Caco-2 (cell line): ENCODE results near the gene NELFB. TPM values are rescaled to one million over a fixed set of nuclear protein-coding genes. Genes with fewer than 3 reads are reported as not detected.

Experiments used
- Bru-seq: library from RNA; stranded (reverse); fragments of 400-500 nt; gene quantifications from one replicate; lab custom pipeline; 2021; lab: Mats Ljungman, UMichigan
- BruChase-seq, 2 experiments: library from RNA; stranded (reverse); fragments of 400-500 nt; gene quantifications; one replicate each; lab custom pipeline; 2021; lab: Mats Ljungman, UMichigan
- BruUV-seq: library from RNA; stranded (reverse); fragments of 400-500 nt; replicated peaks from 2 replicates; lab custom pipeline; 2021; lab: Mats Ljungman, UMichigan
- CTCF ChIA-PET: fragments of 300-600 bp; sonication (Branson Sonifier 250); formaldehyde crosslinking; loops from one replicate; lab custom pipeline; 2022; ENCODE audit warnings: antibody characterized with exemption; lab: Charles Lee
- POLR2A ChIA-PET: fragments of 300-600 bp; sonication (Branson Sonifier 250); formaldehyde crosslinking; loops from one replicate; lab custom pipeline; 2022; ENCODE audit warnings: antibody characterized with exemption; lab: Charles Lee
- DNase-seq, 2 experiments: peaks; one replicate each; pipeline versions ENCODE4 v3.0.0 to v3.0.0-alpha.2; 2020 to 2022
- H3K27me3 ChIP-seq: replicated peaks from 2 replicates; pipeline ENCODE4 v1.6.0; 2011; ENCODE audit warnings: low read length; ENCODE audit not compliant: control insufficient read depth, insufficient read depth
- H3K36me3 ChIP-seq: 2 replicates; pipeline ENCODE4 v1.5.1; 2011; ENCODE audit warnings: low read length; ENCODE audit not compliant: control insufficient read depth, insufficient read depth
- H3K4me1 ChIP-seq: fragments of 250-450 bp; sonication (Bioruptor Pico); 2 replicates; pipeline ENCODE4 v1.5.1; 2020; ENCODE audit warnings: mild to moderate bottlenecking
- H3K4me3 ChIP-seq: 2 replicates; pipeline ENCODE4 v1.5.1; 2011; ENCODE audit warnings: low read depth, mild to moderate bottlenecking, control low read depth, low read length
- H3K9me3 ChIP-seq: fragments of 250-450 bp; sonication (Bioruptor Pico); 2 replicates; pipeline ENCODE4 v1.5.1; 2020; ENCODE audit warnings: mild to moderate bottlenecking, moderate library complexity
- H3K27ac Mint-ChIP-seq: one replicate; pipeline ENCODE4 v1.8.0; 2022; ENCODE audit warnings: mixed read lengths; ENCODE audit not compliant: unreplicated experiment
- H3K27me3 Mint-ChIP-seq: one replicate; pipeline ENCODE4 v1.8.0; 2022; ENCODE audit warnings: mixed read lengths; ENCODE audit not compliant: insufficient read depth, unreplicated experiment
- H3K36me3 Mint-ChIP-seq: one replicate; pipeline ENCODE4 v1.8.0; 2022; ENCODE audit warnings: mild to moderate bottlenecking, mixed read lengths; ENCODE audit not compliant: insufficient read depth, unreplicated experiment
- H3K4me1 Mint-ChIP-seq: one replicate; pipeline ENCODE4 v1.8.0; 2022; ENCODE audit warnings: low read depth, mixed read lengths; ENCODE audit not compliant: unreplicated experiment
- H3K4me3 Mint-ChIP-seq: one replicate; pipeline ENCODE4 v1.8.0; 2022; ENCODE audit warnings: mild to moderate bottlenecking, moderate library complexity, mixed read lengths; ENCODE audit not compliant: unreplicated experiment
- H3K9me3 Mint-ChIP-seq: one replicate; pipeline ENCODE4 v1.8.0; 2022; ENCODE audit warnings: mixed read lengths; ENCODE audit not compliant: unreplicated experiment
- intact Hi-C: fragments of 100-400 bp; cut with micrococcal nuclease; formaldehyde crosslinking; loops from one replicate; pipeline ENCODE4 v1.10.0; 2022; ENCODE audit not compliant: unreplicated experiment
- long read RNA-seq: library from polyadenylated mRNA; stranded (forward); transcript quantifications from one replicate; pipeline ENCODE4 v2.0.0, GENCODE V29; 2022
- total RNA-seq: library from RNA; stranded (reverse); gene quantifications from 2 replicates; pipeline ENCODE4 v1.2.3, GENCODE V29; 2022
- TF ChIP-seq, protein P1 (sequence below), 2 experiments: fragments of 200-600 bp in 1 of 2; IDR thresholded peaks; 1 replicate in 1 of 2; 2 replicates in 1 of 2; pipeline versions ENCODE4 v1.5.1 to v1.8.0; 2011 to 2022; ENCODE audit warnings: antibody characterized with exemption in 1 of 2, control low read depth in 1 of 2, inconsistent platforms in 1 of 2, low read depth in 1 of 2, low read length in 1 of 2, mild to moderate bottlenecking in 1 of 2, moderate library complexity in 1 of 2; ENCODE audit not compliant: insufficient read depth in 1 of 2, severe bottlenecking in 1 of 2, unreplicated experiment in 1 of 2

NELFB gene
- total RNA-seq (79.1 and 79.8 TPM in 2 replicates), Bru-seq, nascent RNA (percentile 64 among the genes with signal in this experiment), BruChase-seq, experiment 1, labeled RNA remaining after a 2-hour chase (percentile 72 among the genes with signal in this experiment), BruChase-seq, experiment 2, labeled RNA remaining after a 6-hour chase (percentile 83 among the genes with signal in this experiment)
- long read RNA-seq, transcript NELFB-201 (13 exons, 2,698 nt): major isoform, 17 of 32 reads
- long read RNA-seq, partial matches to known transcripts: 10 of 32 reads
- long read RNA-seq, other reads (novel, unspliced or antisense): 5 of 32 reads

- CTCF ChIA-PET: interaction anchor here (0.7 to 3.3 kb wide), 6 partner anchors 8 to 168 kb away, joined by 3 to 24 read pairs (median 5); partner anchors contain the start of genes EXD3, NOXA1, RNF224 and TUBB4B
- peak; percentile 91 to 98 for DNase-seq
- peak within 1 kb of the TSS; percentile 93 for H3K4me3 Mint-ChIP-seq
- peaks cover 2% of the 10 kb centered on the region for H3K36me3 ChIP-seq
- H3K36me3 Mint-ChIP-seq: peaks cover 50% of the 10 kb centered on the region
- BruUV-seq: TSS peak; percentile 55
- intact Hi-C loops: loop anchor here (1.0 kb wide), 1 partner anchor 14 kb away; the partner anchor contains the start of gene TUBB4B
- no peaks in the 10 kb centered on the region for H3K27me3 ChIP-seq
- H3K4me1 ChIP-seq: peaks cover 23% of the 10 kb centered on the region
- no peaks in the 10 kb centered on the region for H3K9me3 Mint-ChIP-seq
- H3K9me3 ChIP-seq: no peaks in the 10 kb centered on the region
- peak within 1 kb of the TSS; percentile 92 for H3K27ac Mint-ChIP-seq
- H3K27me3 Mint-ChIP-seq: no peaks in the 10 kb centered on the region
- TF ChIP-seq, protein P1, sequence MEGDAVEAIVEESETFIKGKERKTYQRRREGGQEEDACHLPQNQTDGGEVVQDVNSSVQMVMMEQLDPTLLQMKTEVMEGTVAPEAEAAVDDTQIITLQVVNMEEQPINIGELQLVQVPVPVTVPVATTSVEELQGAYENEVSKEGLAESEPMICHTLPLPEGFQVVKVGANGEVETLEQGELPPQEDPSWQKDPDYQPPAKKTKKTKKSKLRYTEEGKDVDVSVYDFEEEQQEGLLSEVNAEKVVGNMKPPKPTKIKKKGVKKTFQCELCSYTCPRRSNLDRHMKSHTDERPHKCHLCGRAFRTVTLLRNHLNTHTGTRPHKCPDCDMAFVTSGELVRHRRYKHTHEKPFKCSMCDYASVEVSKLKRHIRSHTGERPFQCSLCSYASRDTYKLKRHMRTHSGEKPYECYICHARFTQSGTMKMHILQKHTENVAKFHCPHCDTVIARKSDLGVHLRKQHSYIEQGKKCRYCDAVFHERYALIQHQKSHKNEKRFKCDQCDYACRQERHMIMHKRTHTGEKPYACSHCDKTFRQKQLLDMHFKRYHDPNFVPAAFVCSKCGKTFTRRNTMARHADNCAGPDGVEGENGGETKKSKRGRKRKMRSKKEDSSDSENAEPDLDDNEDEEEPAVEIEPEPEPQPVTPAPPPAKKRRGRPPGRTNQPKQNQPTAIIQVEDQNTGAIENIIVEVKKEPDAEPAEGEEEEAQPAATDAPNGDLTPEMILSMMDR (IDR thresholded peaks at IDR 0.05; ENCODE audit: insufficient read depth in 1 of 2, low read depth in 1 of 2, low read length in 1 of 2, severe bottlenecking in 1 of 2, unreplicated experiment in 1 of 2): no peak
- H3K4me1 Mint-ChIP-seq: peaks cover 7% of the 10 kb centered on the region
- peak within 1 kb of the TSS; percentile 97 for H3K4me3 ChIP-seq
- POLR2A ChIA-PET: interaction anchor here (0.9 to 4.4 kb wide), 5 partner anchors 13 to 168 kb away, joined by 3 to 39 read pairs (median 7); partner anchors contain the start of genes EXD3, NOXA1 and TUBB4B
Measured at GRCh38 chr9:137254624-137255447, at the start of gene NELFB. TSS of gene NELFB (plus strand) at chr9:137255327.

- intact Hi-C loops: no loop called here
Measured at GRCh38 chr9:137206602-137207001, 48.5 kb upstream of the NELFB start.

More at GRCh38 chr9:137206602-137207001, 48.5 kb upstream of the NELFB start:
- peaks cover 40% of the 10 kb centered on the region for H3K36me3 Mint-ChIP-seq
- no TSS peak for BruUV-seq
- Histone ChIP-seq H3K4me3 (peak overlapping the region; percentile 89; the same call in 1 of the 2 replicates), H3K27me3 (no peaks in the 10 kb centered on the region), H3K4me1 (peaks cover 17% of the 10 kb centered on the region), H3K9me3 (no peaks in the 10 kb centered on the region), H3K36me3 (no peaks in the 10 kb centered on the region; the same call in 1 of the 2 replicates)
- CTCF ChIA-PET: no interaction called here
- H3K9me3 Mint-ChIP-seq: no peaks in the 10 kb centered on the region
- H3K27me3 Mint-ChIP-seq: no peaks in the 10 kb centered on the region
- H3K27ac Mint-ChIP-seq: peak overlapping the region; percentile 94
- POLR2A ChIA-PET: no interaction called here
- H3K4me1 Mint-ChIP-seq: peaks cover 12% of the 10 kb centered on the region
- H3K4me3 Mint-ChIP-seq: peak overlapping the region; percentile 92
- DNase-seq: no peak
- TF ChIP-seq, protein P1 (IDR thresholded peaks at IDR 0.05; ENCODE audit: insufficient read depth in 1 of 2, low read depth in 1 of 2, low read length in 1 of 2, severe bottlenecking in 1 of 2, unreplicated experiment in 1 of 2): no peak
